Measurements from ENCODE around the gene C1QTNF1.
A peak's percentile ranks its signal among the peaks of the same experiment; 100 is the strongest.

Gene C1QTNF1

DNA sequence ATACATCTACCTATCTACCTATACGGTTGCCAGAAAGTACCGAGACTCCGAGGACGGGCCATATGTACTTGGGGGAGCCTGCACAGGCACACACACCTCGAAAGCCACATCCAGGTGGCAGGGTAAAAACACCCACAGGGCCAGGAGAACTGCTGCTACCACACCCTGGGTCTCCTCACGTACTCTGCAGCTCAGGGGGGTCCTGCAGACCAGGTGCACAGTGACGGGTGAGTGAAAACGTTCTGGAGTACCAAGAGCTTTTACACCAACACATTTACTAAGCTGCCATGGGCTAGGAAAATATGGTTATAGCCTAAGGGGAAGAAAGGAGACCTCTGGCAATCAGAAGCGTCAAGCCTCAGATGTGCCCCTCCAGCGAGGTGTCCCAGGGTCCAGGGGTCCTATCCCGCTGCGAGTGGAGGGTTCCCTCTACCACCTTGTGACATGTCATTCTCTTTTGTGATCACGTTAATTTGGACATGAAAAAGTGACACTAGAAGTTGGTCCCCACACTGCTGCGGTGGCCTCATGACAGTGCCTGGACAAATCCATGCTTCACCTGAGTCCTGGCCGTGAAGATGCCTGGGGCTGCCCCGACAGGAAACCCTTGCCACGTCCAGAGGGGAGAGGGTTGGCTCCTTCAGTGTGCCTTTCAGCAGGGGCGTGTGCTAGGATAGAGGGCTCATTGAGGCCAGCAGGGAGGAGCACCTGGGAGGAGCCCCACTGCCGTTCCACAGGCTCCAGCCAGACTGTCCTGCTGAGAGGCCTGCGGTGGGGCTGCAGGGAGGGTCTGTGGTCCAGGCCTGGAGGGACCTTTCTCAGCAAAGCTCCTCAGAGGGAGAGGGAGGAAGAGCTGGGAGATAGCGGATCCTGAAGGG lies 16.2 kb upstream of the C1QTNF1 start:
- Histone ChIP-seq H3K27me3 (ENCODE audit: control insufficient read depth in 1 of 2, insufficient read depth in 2 of 2, low read length in 2 of 2) (no peaks in the 10 kb centered on the region), H3K9ac (ENCODE audit: low read length in 2 of 2) (peak overlapping the region in 1 of 2 donors; percentile 13), H3K9me3 (ENCODE audit: control insufficient read depth in 2 of 2, low read length in 2 of 2) (no peaks in the 10 kb centered on the region), H3K27ac (ENCODE audit: low read length) (no peak overlapping the region), H3K36me3 (ENCODE audit: control insufficient read depth in 2 of 2, insufficient read depth in 2 of 2, low read length in 2 of 2) (no peaks in the 10 kb centered on the region), H3K4me3 (ENCODE audit: low read length in 2 of 2) (peak overlapping the region in 1 of 2 donors; percentile 96), H3K4me1 (ENCODE audit: control insufficient read depth, insufficient read depth, low read length) (peaks cover 40% of the 10 kb centered on the region)

DNA sequence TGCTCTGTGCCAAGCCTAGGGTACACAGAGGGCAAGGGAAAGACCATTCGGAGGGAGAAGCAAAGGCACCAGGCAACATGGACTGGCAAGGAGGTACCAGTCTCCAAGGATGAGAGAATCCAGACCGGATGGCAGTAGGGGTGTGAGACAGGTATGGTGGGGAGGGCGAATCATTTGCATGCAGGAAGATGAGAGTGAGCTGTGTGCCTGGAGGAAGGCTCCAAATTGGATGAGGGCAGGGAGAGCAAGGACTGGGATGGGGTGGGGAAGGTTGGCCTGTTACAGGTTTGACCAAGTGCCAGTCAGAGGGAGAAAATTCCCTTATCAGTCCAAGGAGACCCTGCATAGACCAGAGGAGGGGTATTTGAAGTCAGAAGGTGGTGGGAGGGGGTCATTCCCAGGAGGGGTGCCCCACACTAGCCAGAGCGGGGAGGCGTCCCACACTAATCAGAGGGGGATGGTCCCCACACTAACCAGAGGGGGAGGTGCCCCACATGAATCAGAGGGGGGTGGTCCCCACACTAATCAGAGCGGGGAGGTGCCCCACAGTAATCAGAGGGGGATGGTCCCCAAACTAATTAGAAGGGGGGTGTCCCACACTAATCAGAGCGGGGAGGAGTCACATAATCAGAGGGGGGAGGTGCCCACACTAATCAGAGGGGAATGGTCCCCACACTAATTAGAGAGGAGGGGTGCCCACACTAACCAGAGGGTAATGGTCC lies 15.1 kb upstream of the C1QTNF1 start:
- Histone ChIP-seq H3K4me3 (ENCODE audit: low read length in 2 of 2) (peak overlapping the region; percentile 96 to 98), H3K27ac (ENCODE audit: low read length) (no peak overlapping the region)

DNA sequence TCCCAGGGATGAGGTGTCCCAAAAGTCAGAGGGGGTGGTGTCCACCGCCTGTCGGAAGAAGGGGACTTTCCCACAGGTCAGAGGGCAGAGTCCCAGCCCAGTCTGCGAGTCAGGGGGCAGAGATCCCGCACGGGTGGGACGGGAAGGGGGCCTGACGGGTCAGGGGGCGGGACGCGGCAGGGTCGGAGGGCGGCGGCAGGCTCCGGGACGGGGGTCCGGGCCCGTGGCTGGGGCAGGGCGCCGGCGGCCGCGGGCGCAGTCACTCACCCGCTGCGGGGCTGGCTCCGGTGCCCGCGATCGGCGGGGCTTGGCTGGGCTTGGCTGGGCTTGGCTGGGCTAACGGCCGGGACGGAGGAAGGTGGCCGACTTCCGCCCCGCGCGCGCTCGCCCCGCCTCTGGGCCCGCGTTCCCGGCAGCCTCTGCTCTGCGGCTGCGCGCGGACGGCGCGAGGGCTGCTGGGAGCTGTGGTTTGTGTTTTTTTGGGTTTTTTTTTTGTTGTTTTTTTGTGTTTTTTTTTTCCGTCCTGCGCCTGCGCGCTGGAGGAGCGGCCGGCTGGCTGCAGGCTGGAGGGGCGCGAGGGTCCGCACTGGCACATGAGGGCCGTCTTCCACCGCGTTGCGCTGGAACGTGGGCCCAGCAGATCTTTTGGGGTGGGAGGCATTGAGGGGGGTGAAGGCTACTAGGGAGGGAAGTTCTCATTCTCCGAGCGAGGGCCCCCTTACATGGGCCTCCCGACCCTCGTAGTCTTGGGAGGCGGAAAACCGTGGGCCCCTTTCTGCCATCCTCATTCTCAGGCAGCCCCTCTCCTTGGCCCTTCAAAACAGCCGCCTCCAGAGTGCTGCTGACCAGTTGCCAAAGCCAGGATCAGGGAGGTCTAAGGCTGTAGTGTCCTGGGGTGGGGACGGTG lies 14.3 kb upstream of the C1QTNF1 start, which contains the start of gene CANT1:
TSS of gene CANT1 (minus strand) at position 368 of the 907 bp plus-strand sequence. CDS start 12,142 bp downstream, outside the sequence.
- H3K36me3 ChIP-seq (ENCODE audit: control insufficient read depth in 2 of 2, insufficient read depth in 2 of 2, low read length in 2 of 2) = no peaks in the 10 kb centered on the region
- peak within 1 kb of the TSS; percentile 96 to 98 for H3K4me3 ChIP-seq (ENCODE audit: low read length in 2 of 2)
- H3K27ac ChIP-seq (ENCODE audit: low read length) = peak within 1 kb of the TSS; percentile 60
- peaks cover 40% of the 10 kb centered on the region for H3K4me1 ChIP-seq (ENCODE audit: control insufficient read depth, insufficient read depth, low read length)
- H3K27me3 ChIP-seq (ENCODE audit: control insufficient read depth in 1 of 2, insufficient read depth in 2 of 2, low read length in 2 of 2) = no peaks in the 10 kb centered on the region
- peak within 1 kb of the TSS; percentile 90 to 93 for H3K9ac ChIP-seq (ENCODE audit: low read length in 2 of 2)
- no peaks in the 10 kb centered on the region for H3K9me3 ChIP-seq (ENCODE audit: control insufficient read depth in 2 of 2, low read length in 2 of 2)

More for the DNA sequence above, 15.1 kb upstream of the C1QTNF1 start:
- Histone ChIP-seq H3K36me3 (ENCODE audit: control insufficient read depth in 2 of 2, insufficient read depth in 2 of 2, low read length in 2 of 2) (no peaks in the 10 kb centered on the region), H3K9ac (ENCODE audit: low read length in 2 of 2) (peak overlapping the region; percentile 90 to 93), H3K9me3 (ENCODE audit: control insufficient read depth in 2 of 2, low read length in 2 of 2) (no peaks in the 10 kb centered on the region), H3K4me1 (ENCODE audit: control insufficient read depth, insufficient read depth, low read length) (peaks cover 40% of the 10 kb centered on the region), H3K27me3 (ENCODE audit: control insufficient read depth in 1 of 2, insufficient read depth in 2 of 2, low read length in 2 of 2) (no peaks in the 10 kb centered on the region)

DNA sequence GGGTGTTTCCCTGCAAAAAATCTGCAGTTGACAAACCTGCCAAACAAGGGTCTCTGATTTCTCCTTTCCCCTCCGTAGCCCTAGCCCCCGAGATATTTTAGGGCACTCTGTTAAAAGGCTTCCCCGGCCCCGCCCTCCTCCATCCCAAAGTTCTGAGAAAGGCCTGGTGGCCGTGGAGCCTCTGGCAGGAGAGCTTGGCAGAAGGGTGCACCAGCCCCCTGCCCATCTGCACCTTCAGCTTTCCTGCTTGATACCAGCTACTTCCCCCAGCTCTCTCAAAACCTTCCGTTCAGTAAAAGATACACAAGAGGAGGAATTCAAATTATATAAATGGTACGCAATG lies 13.7 kb upstream of the C1QTNF1 start:
- peak overlapping the region; percentile 60 for H3K27ac ChIP-seq (ENCODE audit: low read length)
- H3K4me3 ChIP-seq (ENCODE audit: low read length in 2 of 2) = peak overlapping the region; percentile 75 to 96
- peak overlapping the region; percentile 61 to 84 for H3K9ac ChIP-seq (ENCODE audit: low read length in 2 of 2)
- H3K9me3 ChIP-seq (ENCODE audit: control insufficient read depth in 2 of 2, low read length in 2 of 2) = no peaks in the 10 kb centered on the region
- no peaks in the 10 kb centered on the region for H3K36me3 ChIP-seq (ENCODE audit: control insufficient read depth in 2 of 2, insufficient read depth in 2 of 2, low read length in 2 of 2)
- H3K4me1 ChIP-seq (ENCODE audit: control insufficient read depth, insufficient read depth, low read length) = peaks cover 39% of the 10 kb centered on the region
- H3K27me3 ChIP-seq (ENCODE audit: control insufficient read depth in 1 of 2, insufficient read depth in 2 of 2, low read length in 2 of 2) = no peaks in the 10 kb centered on the region

DNA sequence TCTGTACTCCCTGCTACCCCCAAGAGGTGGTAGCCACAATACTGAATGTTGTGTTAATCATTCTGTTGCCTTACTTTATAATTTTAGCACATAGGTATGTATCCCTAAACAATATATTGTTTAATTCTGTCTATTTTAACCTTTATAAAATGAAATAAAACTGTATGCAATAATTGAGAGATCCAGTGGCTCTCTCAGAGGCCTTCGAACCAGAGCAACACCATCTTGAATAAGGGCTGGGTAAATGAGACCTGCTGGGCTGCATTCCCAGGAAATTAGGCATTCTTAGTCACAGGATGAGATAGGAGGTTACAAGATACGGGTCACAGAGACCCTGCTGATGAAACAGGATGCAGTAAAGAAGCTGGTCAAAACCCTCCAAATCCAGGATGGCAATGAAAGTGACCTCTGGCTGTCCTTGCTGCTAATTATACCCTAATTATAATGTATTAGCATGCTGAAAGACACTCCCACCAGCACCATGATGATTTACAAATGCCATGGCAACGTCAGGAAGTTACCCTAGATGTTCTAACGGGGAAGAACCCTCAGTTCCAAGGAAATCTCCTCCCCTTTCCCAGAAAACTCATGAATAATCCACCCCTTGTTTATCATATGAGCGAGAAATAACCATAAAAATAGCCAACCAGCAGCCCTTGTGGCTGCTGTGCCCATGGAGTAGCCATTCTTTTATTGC lies 12.4 kb upstream of the C1QTNF1 start:
- Histone ChIP-seq H3K9me3 (ENCODE audit: control insufficient read depth in 2 of 2, low read length in 2 of 2) (no peaks in the 10 kb centered on the region), H3K27me3 (ENCODE audit: control insufficient read depth in 1 of 2, insufficient read depth in 2 of 2, low read length in 2 of 2) (no peaks in the 10 kb centered on the region), H3K36me3 (ENCODE audit: control insufficient read depth in 2 of 2, insufficient read depth in 2 of 2, low read length in 2 of 2) (no peaks in the 10 kb centered on the region), H3K4me1 (ENCODE audit: control insufficient read depth, insufficient read depth, low read length) (peaks cover 27% of the 10 kb centered on the region), H3K4me3 (ENCODE audit: low read length in 2 of 2) (no peak overlapping the region), H3K9ac (ENCODE audit: low read length in 2 of 2) (no peak overlapping the region), H3K27ac (ENCODE audit: low read length) (no peak overlapping the region)

DNA sequence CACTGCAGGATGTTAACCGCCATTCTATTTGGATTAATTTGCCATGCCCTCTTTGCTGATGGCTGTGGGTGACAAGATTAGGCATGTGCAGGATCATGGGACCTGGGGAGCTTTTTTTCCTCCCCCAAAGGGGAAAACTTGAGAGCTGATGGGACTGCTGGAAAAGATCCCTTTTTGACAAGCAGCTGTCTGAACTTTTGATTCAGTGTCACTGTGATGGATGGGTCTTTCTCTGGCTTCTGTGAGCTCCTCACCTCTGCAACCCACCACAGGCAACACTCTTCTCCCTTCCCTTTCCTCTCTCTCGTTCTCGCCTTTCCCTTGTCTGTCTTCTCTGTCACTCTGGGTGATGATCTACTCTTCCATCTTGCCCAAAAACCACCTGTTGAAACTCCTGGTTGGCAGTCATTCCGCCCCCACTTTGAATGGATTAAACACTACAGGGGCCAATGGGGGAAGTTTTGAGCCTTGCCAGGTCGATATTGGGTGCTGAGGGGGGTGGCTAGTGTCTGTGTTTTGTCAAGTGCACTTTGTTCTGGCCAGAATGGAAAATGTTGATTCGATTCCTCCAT lies 11.3 kb upstream of the C1QTNF1 start:
- Histone ChIP-seq H3K9ac (ENCODE audit: low read length in 2 of 2) (no peak overlapping the region), H3K27me3 (ENCODE audit: control insufficient read depth in 1 of 2, insufficient read depth in 2 of 2, low read length in 2 of 2) (no peaks in the 10 kb centered on the region), H3K4me3 (ENCODE audit: low read length in 2 of 2) (no peak overlapping the region), H3K36me3 (ENCODE audit: control insufficient read depth in 2 of 2, insufficient read depth in 2 of 2, low read length in 2 of 2) (no peaks in the 10 kb centered on the region), H3K4me1 (ENCODE audit: control insufficient read depth, insufficient read depth, low read length) (peaks cover 20% of the 10 kb centered on the region), H3K9me3 (ENCODE audit: control insufficient read depth in 2 of 2, low read length in 2 of 2) (no peaks in the 10 kb centered on the region), H3K27ac (ENCODE audit: low read length) (peak overlapping the region; percentile 18)

DNA sequence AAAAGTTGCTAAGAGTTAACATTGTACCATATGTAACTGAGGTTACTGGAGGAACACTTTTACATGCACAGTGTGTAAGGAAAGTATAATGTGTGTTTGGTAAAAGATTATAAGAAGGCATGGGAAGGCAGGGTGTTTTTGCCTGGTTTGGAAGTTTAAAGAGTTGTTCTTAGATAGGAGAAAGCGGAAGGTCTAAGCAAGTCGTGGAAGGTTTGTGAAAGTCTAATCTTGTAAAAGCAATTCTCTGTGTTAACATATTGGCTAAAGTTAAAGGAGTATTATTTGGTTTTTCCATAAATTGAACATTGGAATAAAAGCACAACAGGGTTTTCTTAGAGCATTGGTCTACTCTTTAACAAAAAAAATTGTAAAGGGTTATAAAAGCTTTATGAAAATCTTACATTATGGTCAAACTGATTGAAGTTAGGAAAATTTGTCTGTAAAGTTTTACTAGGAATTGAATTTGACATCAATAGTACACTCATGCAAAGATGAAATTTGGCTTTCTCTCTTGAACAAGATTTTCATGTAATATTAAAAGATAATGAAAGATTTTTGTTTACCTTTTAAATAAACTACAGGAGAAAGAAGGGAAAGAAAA lies 9.7 kb upstream of the C1QTNF1 start:
- Histone ChIP-seq H3K9me3 (ENCODE audit: control insufficient read depth in 2 of 2, low read length in 2 of 2) (no peaks in the 10 kb centered on the region), H3K4me3 (ENCODE audit: low read length in 2 of 2) (no peak overlapping the region), H3K9ac (ENCODE audit: low read length in 2 of 2) (no peak overlapping the region), H3K4me1 (ENCODE audit: control insufficient read depth, insufficient read depth, low read length) (peaks cover 6% of the 10 kb centered on the region), H3K27me3 (ENCODE audit: control insufficient read depth in 1 of 2, insufficient read depth in 2 of 2, low read length in 2 of 2) (no peaks in the 10 kb centered on the region), H3K36me3 (ENCODE audit: control insufficient read depth in 2 of 2, insufficient read depth in 2 of 2, low read length in 2 of 2) (no peaks in the 10 kb centered on the region), H3K27ac (ENCODE audit: low read length) (no peak overlapping the region)

DNA sequence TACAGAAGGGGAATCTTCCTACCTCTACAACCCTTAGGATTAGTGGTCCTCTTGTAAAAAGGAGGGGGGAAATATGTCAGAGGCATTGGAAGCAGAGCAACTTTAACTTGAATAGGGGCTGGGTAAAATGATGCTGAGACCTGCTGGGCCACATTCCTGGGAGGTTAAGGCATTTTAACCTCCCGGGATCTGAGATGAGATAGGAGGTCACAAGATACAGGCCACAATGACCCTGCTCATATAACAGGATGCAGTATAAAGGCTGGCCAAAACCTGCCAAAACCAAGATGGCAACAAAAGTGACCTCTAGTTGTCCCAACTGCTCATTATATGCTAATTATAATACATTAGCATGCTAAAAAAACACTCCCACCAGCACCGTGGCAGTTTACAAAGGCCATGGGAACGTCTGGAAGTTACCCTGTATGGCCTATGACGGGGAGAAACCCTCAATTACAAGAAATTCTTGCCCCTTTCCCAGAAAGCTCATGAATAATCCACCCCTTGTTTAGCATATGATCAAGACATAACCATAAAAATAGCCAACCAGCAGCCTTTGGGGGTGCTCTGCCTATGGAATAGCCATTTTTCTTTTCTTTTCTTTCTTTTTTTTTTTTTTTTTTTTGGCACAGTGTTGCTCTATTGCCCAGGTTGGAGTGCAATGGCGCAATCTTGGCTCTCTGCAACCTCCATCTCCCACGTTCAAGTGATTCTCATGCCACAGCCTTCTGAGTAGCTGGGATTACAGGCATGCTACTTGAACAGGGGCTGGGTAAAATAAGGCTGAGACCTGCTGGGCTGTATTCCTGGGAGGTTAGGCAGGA lies 6.2 kb upstream of the C1QTNF1 start:
- no peaks in the 10 kb centered on the region for H3K36me3 ChIP-seq (ENCODE audit: control insufficient read depth in 2 of 2, insufficient read depth in 2 of 2, low read length in 2 of 2)
- H3K9me3 ChIP-seq (ENCODE audit: control insufficient read depth in 2 of 2, low read length in 2 of 2) = no peaks in the 10 kb centered on the region
- H3K9ac ChIP-seq (ENCODE audit: low read length in 2 of 2) = no peak overlapping the region
- peaks cover 21% of the 10 kb centered on the region for H3K4me1 ChIP-seq (ENCODE audit: control insufficient read depth, insufficient read depth, low read length)
- no peaks in the 10 kb centered on the region for H3K27me3 ChIP-seq (ENCODE audit: control insufficient read depth in 1 of 2, insufficient read depth in 2 of 2, low read length in 2 of 2)
- H3K27ac ChIP-seq (ENCODE audit: low read length) = no peak overlapping the region
- H3K4me3 ChIP-seq (ENCODE audit: low read length in 2 of 2) = no peak overlapping the region

DNA sequence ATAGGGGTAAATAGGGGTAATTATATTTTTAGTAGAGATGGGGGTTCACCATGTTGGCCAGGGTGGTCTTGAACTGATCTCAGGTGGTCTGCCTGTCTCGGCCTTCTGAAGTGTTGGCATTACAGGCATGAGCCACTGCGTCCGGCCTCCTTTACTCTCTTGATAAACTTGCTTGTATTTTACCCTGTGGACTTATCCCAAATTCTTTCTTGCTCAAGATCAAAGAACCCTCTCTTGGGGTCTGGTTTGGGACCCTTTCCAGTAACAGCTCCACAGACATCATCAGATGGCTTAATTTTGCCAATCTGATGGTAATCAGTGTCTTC lies 5.6 kb upstream of the C1QTNF1 start:
- Histone ChIP-seq H3K4me3 (ENCODE audit: low read length in 2 of 2) (no peak overlapping the region), H3K27ac (ENCODE audit: low read length) (no peak overlapping the region), H3K9ac (ENCODE audit: low read length in 2 of 2) (no peak overlapping the region), H3K36me3 (ENCODE audit: control insufficient read depth in 2 of 2, insufficient read depth in 2 of 2, low read length in 2 of 2) (no peaks in the 10 kb centered on the region), H3K4me1 (ENCODE audit: control insufficient read depth, insufficient read depth, low read length) (peaks cover 26% of the 10 kb centered on the region), H3K9me3 (ENCODE audit: control insufficient read depth in 2 of 2, low read length in 2 of 2) (no peaks in the 10 kb centered on the region), H3K27me3 (ENCODE audit: control insufficient read depth in 1 of 2, insufficient read depth in 2 of 2, low read length in 2 of 2) (no peaks in the 10 kb centered on the region)
